HEK293T (cell line): ENCODE results near the gene CLEC4A.

Experiments used
- CTBP1 ChIP-seq: fragments of 450-650 bp; IDR thresholded peaks from 2 replicates; pipeline ENCODE4 v1.6.1; 2016; ENCODE audit warnings: borderline replicate concordance
- HDGF ChIP-seq: fragments of 450-650 bp; IDR thresholded peaks from 2 replicates; pipeline ENCODE4 v1.6.1; 2017; ENCODE audit warnings: antibody characterized with exemption, borderline replicate concordance
- SP1 ChIP-seq: fragments of 450-650 bp; IDR thresholded peaks from 2 replicates; pipeline ENCODE4 v1.6.1; 2017

GRCh38 chr12:8087666-8088065, 35.8 kb upstream of the CLEC4A start:
- TF ChIP-seq HDGF, result no peak
- no peak for TF ChIP-seq SP1
- TF ChIP-seq CTBP1, result no peak
